ENCODE data around the gene EGR1. TPM values are rescaled to one million over a fixed set of nuclear protein-coding genes. Genes with fewer than 3 reads are reported as not detected.
A peak's percentile ranks its signal among the peaks of the same experiment; 100 is the strongest.

Gene EGR1
- total RNA-seq, 1 donor from 2014 or later = 25.1 TPM

- no peak overlapping the region for H3K9ac ChIP-seq
- no peak overlapping the region for H3K4me3 ChIP-seq
- H3K9me3 Mint-ChIP-seq = no peaks in the 10 kb centered on the region
- H3K4me3 Mint-ChIP-seq = no peak overlapping the region
- H3K27me3 ChIP-seq = no peaks in the 10 kb centered on the region
- peaks cover 24% of the 10 kb centered on the region for H3K4me1 ChIP-seq
- no peak overlapping the region for H2AFZ ChIP-seq (replicated peaks)
- H3K9me3 ChIP-seq (ENCODE audit: low read depth) = no peaks in the 10 kb centered on the region
- no peak overlapping the region for H3K4me2 ChIP-seq
- H3K27ac ChIP-seq = no peak overlapping the region
- no peak for TF ChIP-seq EZH2phosphoT487 (IDR thresholded peaks at IDR 0.05)
- H3F3A ChIP-seq (ENCODE audit: low read depth) = no peaks in the 10 kb centered on the region
- H3K4me1 Mint-ChIP-seq = peaks cover 31% of the 10 kb centered on the region
- peaks cover 9% of the 10 kb centered on the region for H3K27me3 Mint-ChIP-seq (ENCODE audit: insufficient read depth, low read depth)
- peak overlapping the region; percentile 8 for H3K27ac Mint-ChIP-seq
- H4K20me1 ChIP-seq (ENCODE audit: low read depth) = peaks cover 7% of the 10 kb centered on the region
- DNase-seq (ENCODE audit: low spot score) = no peak
- peaks cover 9% of the 10 kb centered on the region for H3K79me2 ChIP-seq (ENCODE audit: low read depth)
- H3K36me3 Mint-ChIP-seq = peaks cover 10% of the 10 kb centered on the region
- H3K36me3 ChIP-seq = no peaks in the 10 kb centered on the region
These were observed 20.3 kb upstream of the EGR1 start for GRCh38 chr5:138444774-138445546.

DNA sequence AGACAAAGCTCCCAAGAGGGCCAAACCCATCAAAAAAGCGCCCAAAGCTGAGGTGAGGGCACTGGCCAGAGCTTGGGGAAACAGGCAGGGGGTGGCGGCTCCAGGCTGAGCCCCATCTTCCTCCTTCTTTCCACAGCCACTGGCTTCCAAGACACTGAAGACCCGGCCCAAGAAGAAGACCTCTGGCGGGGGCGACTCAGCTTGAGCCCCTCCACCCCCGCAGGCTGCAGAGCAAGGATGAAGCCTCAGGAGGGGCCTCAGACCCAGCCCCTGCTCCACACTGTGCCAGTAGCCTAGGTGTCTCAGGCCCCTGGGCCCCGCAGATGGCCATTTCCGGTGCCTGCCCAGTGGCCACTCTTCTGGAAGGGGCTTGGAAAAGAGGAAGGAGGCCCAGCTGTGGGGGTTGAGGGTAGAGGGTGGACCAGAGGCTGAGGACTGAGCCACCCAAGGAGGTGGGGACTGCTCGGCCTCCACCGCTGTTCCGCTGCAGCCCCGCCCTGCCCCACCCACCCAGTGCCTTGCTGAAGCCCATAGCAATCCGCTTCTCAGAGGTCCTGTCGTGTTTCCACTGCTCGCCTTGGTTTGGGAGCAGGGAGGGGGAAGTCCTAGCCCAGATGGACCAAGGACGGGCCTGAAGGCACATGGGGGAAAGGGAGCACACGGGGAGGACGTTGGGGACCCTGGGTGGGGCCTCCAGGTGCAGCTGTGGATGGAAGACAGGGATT is 19.6 kb upstream of the EGR1 start:
- Histone ChIP-seq H3K4me1 (peaks cover 18% of the 10 kb centered on the region), H3K36me3 (no peaks in the 10 kb centered on the region), H3K27me3 (no peaks in the 10 kb centered on the region), H3K79me2 (ENCODE audit: low read depth) (peaks cover 2% of the 10 kb centered on the region), H3K4me2 (no peak overlapping the region), H3K9ac (no peak overlapping the region), H3K9me3 (ENCODE audit: low read depth) (no peaks in the 10 kb centered on the region), H3F3A (ENCODE audit: low read depth) (no peaks in the 10 kb centered on the region), H2AFZ (replicated peaks) (no peak overlapping the region), H3K27ac (no peak overlapping the region), H3K4me3 (no peak overlapping the region), H4K20me1 (ENCODE audit: low read depth) (peaks cover 1% of the 10 kb centered on the region)
- Mint-ChIP-seq H3K4me1 (peaks cover 27% of the 10 kb centered on the region), H3K36me3 (peaks cover 10% of the 10 kb centered on the region), H3K9me3 (no peaks in the 10 kb centered on the region), H3K27ac (no peak overlapping the region), H3K27me3 (ENCODE audit: insufficient read depth, low read depth) (peaks cover 5% of the 10 kb centered on the region), H3K4me3 (no peak overlapping the region)
- DNase-seq (ENCODE audit: low spot score) = no peak
- TF ChIP-seq CTCF (IDR thresholded peaks at IDR 0.05) = no peak
- TF ChIP-seq EZH2 (IDR thresholded peaks at IDR 0.05) = no peak
- no peak for TF ChIP-seq EZH2phosphoT487 (IDR thresholded peaks at IDR 0.05)

DNA sequence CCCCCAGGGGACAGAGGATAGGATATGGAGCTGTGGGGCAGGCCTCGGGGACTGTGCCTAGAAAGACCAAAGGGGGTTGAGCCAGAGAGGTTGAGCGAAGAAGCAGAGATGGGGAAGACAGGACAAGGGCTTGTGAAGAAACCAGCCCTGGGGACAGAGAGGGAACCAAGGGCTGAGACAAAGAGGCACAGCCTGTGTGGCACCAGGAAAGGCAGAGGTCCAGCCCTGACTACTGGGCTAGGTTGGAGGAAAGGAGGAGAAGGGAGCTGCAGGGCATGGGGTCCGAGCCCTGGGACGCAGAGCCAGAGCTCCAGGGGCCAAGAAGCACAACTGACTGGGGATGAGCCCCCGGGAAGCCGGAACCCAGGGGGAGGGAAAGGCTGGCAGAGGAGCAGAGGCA is 17.2 kb upstream of the EGR1 start:
- no peaks in the 10 kb centered on the region for H3K79me2 ChIP-seq (ENCODE audit: low read depth)
- H3K9ac ChIP-seq = no peak overlapping the region
- H3K27ac Mint-ChIP-seq = peak overlapping the region; percentile 78
- no peaks in the 10 kb centered on the region for H3F3A ChIP-seq (ENCODE audit: low read depth)
- H3K27ac ChIP-seq = no peak overlapping the region
- DNase-seq (ENCODE audit: low spot score) = no peak
- TF ChIP-seq CTCF (IDR thresholded peaks at IDR 0.05) = no peak
- no peak for TF ChIP-seq EZH2phosphoT487 (IDR thresholded peaks at IDR 0.05)
- TF ChIP-seq EZH2 (IDR thresholded peaks at IDR 0.05) = no peak
- H3K36me3 ChIP-seq = no peaks in the 10 kb centered on the region
- no peaks in the 10 kb centered on the region for H4K20me1 ChIP-seq (ENCODE audit: low read depth)
- H3K36me3 Mint-ChIP-seq = peaks cover 3% of the 10 kb centered on the region
- no peak overlapping the region for H3K4me2 ChIP-seq
- H3K9me3 ChIP-seq (ENCODE audit: low read depth) = no peaks in the 10 kb centered on the region
- H3K9me3 Mint-ChIP-seq = no peaks in the 10 kb centered on the region
- H3K27me3 Mint-ChIP-seq (ENCODE audit: insufficient read depth, low read depth) = peaks cover 8% of the 10 kb centered on the region
- no peak overlapping the region for H3K4me3 Mint-ChIP-seq
- no peak overlapping the region for H2AFZ ChIP-seq (replicated peaks)
- peaks cover 18% of the 10 kb centered on the region for H3K4me1 ChIP-seq
- peaks cover 25% of the 10 kb centered on the region for H3K4me1 Mint-ChIP-seq
- no peak overlapping the region for H3K4me3 ChIP-seq
- no peaks in the 10 kb centered on the region for H3K27me3 ChIP-seq
